Gastroesophageal sphincter (tissue), 3 donors: ENCODE data around the gene ARID3A.

ENCODE experiments used
- POLR2A ChIP-seq, 2 donors: fragments of 450-650 bp; IDR thresholded peaks; one replicate each; pipeline ENCODE4 v1.6.1; 2017; ENCODE audit warnings: antibody characterized with exemption in 2 of 2, mild to moderate bottlenecking in 2 of 2, moderate library complexity in 1 of 2
- TF ChIP-seq, protein P1 (sequence below), 4 experiments: fragments of 200-600 bp in 2 of 4; fragments of 450-650 bp in 2 of 4; sonication (generic) in 1 of 4; IDR thresholded peaks; one replicate each; pipeline ENCODE4 v1.5.1; 2017 to 2019; ENCODE audit warnings: antibody characterized with exemption in 4 of 4, mild to moderate bottlenecking in 2 of 4, moderate library complexity in 2 of 4

DNA sequence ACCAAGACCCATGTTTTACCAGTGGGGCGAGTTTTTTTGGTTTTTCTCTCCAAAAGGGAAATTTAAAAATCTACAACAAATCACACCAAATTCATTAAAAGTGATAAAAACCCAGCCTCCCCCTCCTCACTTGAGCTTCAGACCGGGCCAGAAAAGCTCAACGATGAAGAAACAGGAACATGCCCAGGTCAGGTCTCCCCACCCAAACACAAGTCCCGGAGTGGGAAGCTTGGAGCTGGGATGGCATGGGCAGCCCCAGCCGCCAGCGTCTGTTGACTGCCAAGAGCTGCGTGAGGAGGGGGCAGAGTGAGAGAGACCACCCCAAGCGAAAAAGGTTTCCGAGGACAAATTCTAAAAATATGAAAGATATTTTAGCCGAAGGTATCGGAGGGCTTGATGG, 28.8 kb upstream of the ARID3A start:
- TF ChIP-seq, protein P1, sequence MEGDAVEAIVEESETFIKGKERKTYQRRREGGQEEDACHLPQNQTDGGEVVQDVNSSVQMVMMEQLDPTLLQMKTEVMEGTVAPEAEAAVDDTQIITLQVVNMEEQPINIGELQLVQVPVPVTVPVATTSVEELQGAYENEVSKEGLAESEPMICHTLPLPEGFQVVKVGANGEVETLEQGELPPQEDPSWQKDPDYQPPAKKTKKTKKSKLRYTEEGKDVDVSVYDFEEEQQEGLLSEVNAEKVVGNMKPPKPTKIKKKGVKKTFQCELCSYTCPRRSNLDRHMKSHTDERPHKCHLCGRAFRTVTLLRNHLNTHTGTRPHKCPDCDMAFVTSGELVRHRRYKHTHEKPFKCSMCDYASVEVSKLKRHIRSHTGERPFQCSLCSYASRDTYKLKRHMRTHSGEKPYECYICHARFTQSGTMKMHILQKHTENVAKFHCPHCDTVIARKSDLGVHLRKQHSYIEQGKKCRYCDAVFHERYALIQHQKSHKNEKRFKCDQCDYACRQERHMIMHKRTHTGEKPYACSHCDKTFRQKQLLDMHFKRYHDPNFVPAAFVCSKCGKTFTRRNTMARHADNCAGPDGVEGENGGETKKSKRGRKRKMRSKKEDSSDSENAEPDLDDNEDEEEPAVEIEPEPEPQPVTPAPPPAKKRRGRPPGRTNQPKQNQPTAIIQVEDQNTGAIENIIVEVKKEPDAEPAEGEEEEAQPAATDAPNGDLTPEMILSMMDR (IDR thresholded peaks at IDR 0.05) = no peak
- TF ChIP-seq POLR2A (IDR thresholded peaks at IDR 0.05) = no peak
